SK-N-SH (cell line): ENCODE measurements around the gene FREY1. TPM values are rescaled to one million over a fixed set of nuclear protein-coding genes. Genes with fewer than 3 reads are reported as not detected.

Source experiments
- CTCF ChIA-PET: fragments of 300-600, 350-600 bp; formaldehyde crosslinking; extraction: SDS; loops from one replicate; lab custom pipeline; 2021; lab: Yijun Ruan, JAX
- POLR2A ChIA-PET: fragments of 350-600 bp; sonication (Branson Sonifier 250); formaldehyde crosslinking; extraction: SDS; loops from one replicate; lab custom pipeline; 2020; ENCODE audit warnings: antibody characterized with exemption, inconsistent platforms; lab: Yijun Ruan, JAX
- DNase-seq: peaks from one replicate; pipeline ENCODE4 v3.0.0; 2012
- H2AFZ ChIP-seq: fragments of 200-600 bp; sonication (generic); 2 replicates; pipeline ENCODE4 v1.8.1; 2016; ENCODE audit warnings: antibody characterized with exemption, mild to moderate bottlenecking, low read depth
- H3F3A ChIP-seq: fragments of 200-600 bp; sonication (generic); replicated peaks from 2 replicates; pipeline ENCODE3; 2016; ENCODE audit warnings: antibody characterized with exemption, mild to moderate bottlenecking; ENCODE audit not compliant: insufficient read depth
- H3K27ac ChIP-seq, 2 experiments: fragments of 200-500 bp in 1 of 2; fragments of 200-600 bp in 1 of 2; sonication (Bioruptor generic) in 1 of 2; sonication (generic), shearing (Covaris generic) in 1 of 2; 2 replicates each; pipeline versions ENCODE4 v1.5.1 to v1.6.1; 2014 to 2016; ENCODE audit warnings: low read depth in 2 of 2, inconsistent platforms in 1 of 2, low read length in 1 of 2, mild to moderate bottlenecking in 1 of 2, mixed read lengths in 1 of 2
- H3K27me3 ChIP-seq: fragments of 200-600 bp; sonication (generic), shearing (Covaris generic); 2 replicates; pipeline ENCODE4 v1.6.1; 2016; ENCODE audit warnings: mixed run types; ENCODE audit not compliant: insufficient read depth
- H3K36me3 ChIP-seq, 2 experiments: fragments of 200-500 bp in 1 of 2; fragments of 200-600 bp in 1 of 2; sonication (Bioruptor generic) in 1 of 2; sonication (generic) in 1 of 2; replicated peaks in 1 of 2; 2 replicates each; pipeline versions ENCODE3 to v1.5.1; 2014 to 2016; ENCODE audit warnings: low read length in 1 of 2, mild to moderate bottlenecking in 1 of 2; ENCODE audit not compliant: insufficient read depth in 2 of 2, control insufficient read depth in 1 of 2
- H3K4me1 ChIP-seq, 2 experiments: fragments of 200-500 bp in 1 of 2; fragments of 200-600 bp in 1 of 2; sonication (Bioruptor generic) in 1 of 2; sonication (generic), shearing (Covaris generic) in 1 of 2; 2 replicates each; pipeline versions ENCODE4 v1.5.1 to v1.6.1; 2014 to 2016; ENCODE audit warnings: low read depth in 1 of 2, low read length in 1 of 2, mixed run types in 1 of 2; ENCODE audit not compliant: insufficient read depth in 2 of 2, control insufficient read depth in 1 of 2
- H3K4me2 ChIP-seq: fragments of 200-600 bp; sonication (generic), shearing (Covaris generic); 2 replicates; pipeline ENCODE4 v1.6.1; 2017; ENCODE audit warnings: mixed run types
- H3K4me3 ChIP-seq, 2 experiments: fragments of 200-500 bp in 1 of 2; fragments of 200-600 bp in 1 of 2; sonication (Bioruptor generic) in 1 of 2; sonication (generic), shearing (Covaris generic) in 1 of 2; 2 replicates each; pipeline versions ENCODE4 v1.5.1 to v1.8.1; 2014 to 2016; ENCODE audit warnings: low read depth in 2 of 2, inconsistent platforms in 1 of 2, low read length in 1 of 2, mild to moderate bottlenecking in 1 of 2, mixed read lengths in 1 of 2, moderate library complexity in 1 of 2
- H3K79me2 ChIP-seq: fragments of 200-600 bp; sonication (generic); 2 replicates; pipeline ENCODE4 v1.8.1; 2017; ENCODE audit warnings: mild to moderate bottlenecking; ENCODE audit not compliant: insufficient read depth
- H3K9ac ChIP-seq: fragments of 200-600 bp; sonication (generic); 2 replicates; pipeline ENCODE4 v1.6.1; 2017; ENCODE audit warnings: mixed run types
- H3K9me2 ChIP-seq: fragments of 200-600 bp; sonication (generic); 2 replicates; pipeline ENCODE4 v1.6.1; 2017; ENCODE audit warnings: mixed run types
- H3K9me3 ChIP-seq: fragments of 200-600 bp; sonication (generic); 2 replicates; pipeline ENCODE4 v1.6.1; 2017; ENCODE audit warnings: mixed run types, mild to moderate bottlenecking, moderate library complexity
- H4K20me1 ChIP-seq: fragments of 200-600 bp; sonication (generic); 2 replicates; pipeline ENCODE4 v1.6.1; 2017; ENCODE audit warnings: mild to moderate bottlenecking, mixed run types; ENCODE audit not compliant: insufficient read depth
- FOXJ3 ChIP-seq: sonication (generic); formaldehyde crosslinking; IDR thresholded peaks from 2 replicates; pipeline ENCODE4 v1.5.1; 2020; ENCODE audit warnings: mild to moderate bottlenecking, missing genetic modification reagents
- GABPA ChIP-seq: IDR thresholded peaks from 2 replicates; pipeline ENCODE4 v1.4.0; 2012; ENCODE audit warnings: low read depth, mild to moderate bottlenecking
- GATA2 ChIP-seq: sonication (generic); formaldehyde crosslinking; IDR thresholded peaks from 2 replicates; pipeline ENCODE4 v1.5.0; 2020; ENCODE audit warnings: mild to moderate bottlenecking, missing genetic modification reagents
- JUND ChIP-seq: IDR thresholded peaks from 2 replicates; pipeline ENCODE4 v1.4.0; 2012
- MEF2A ChIP-seq: IDR thresholded peaks from 2 replicates; pipeline ENCODE4 v1.4.0; 2012; ENCODE audit warnings: low read depth, borderline replicate concordance
- RAD21 ChIP-seq: IDR thresholded peaks from 2 replicates; pipeline ENCODE4 v1.6.1; 2012; ENCODE audit warnings: mild to moderate bottlenecking, low read length
- RCOR1 ChIP-seq: fragments of 150-350 bp; IDR thresholded peaks from 2 replicates; pipeline ENCODE4 v1.6.1; 2017; ENCODE audit warnings: antibody characterized with exemption, low read length
- RFX5 ChIP-seq: IDR thresholded peaks from 2 replicates; pipeline ENCODE4 v1.6.1; 2012; ENCODE audit warnings: mild to moderate bottlenecking, improper control_type of control experiment, low read length
- RXRA ChIP-seq: IDR thresholded peaks from 2 replicates; pipeline ENCODE4 v1.4.0; 2012; ENCODE audit warnings: low read depth, mild to moderate bottlenecking, borderline replicate concordance
- TCF12 ChIP-seq: IDR thresholded peaks from 2 replicates; pipeline ENCODE4 v1.4.0; 2012
- YY1 ChIP-seq: IDR thresholded peaks from 2 replicates; pipeline ENCODE4 v1.4.0; 2012; ENCODE audit warnings: low read depth, mild to moderate bottlenecking
- WGBS: methylation state at CpG from one replicate; pipeline ENCODE4 v1.1.6; 2017; ENCODE audit warnings: low lambda C conversion rate; 5-methylcytosine and 5-hydroxymethylcytosine counted together
- polyA plus RNA-seq, 3 experiments: library from polyadenylated mRNA; depleted of rRNA; stranded (reverse); fragments of >200 nt; gene quantifications; 2 replicates each; pipeline ENCODE4 v1.2.3, GENCODE V29; 2012
- TF ChIP-seq, protein P1 (sequence below): IDR thresholded peaks from 2 replicates; pipeline ENCODE4 v1.6.1; 2012; ENCODE audit warnings: mild to moderate bottlenecking, low read depth, low read length, moderate library complexity
- TF ChIP-seq, protein P2 (sequence below): IDR thresholded peaks from 2 replicates; pipeline ENCODE4 v1.4.0; 2012; ENCODE audit warnings: low read depth
- TF ChIP-seq, protein P3 (sequence below): IDR thresholded peaks from 2 replicates; pipeline ENCODE4 v1.4.0; 2012; ENCODE audit warnings: low read depth, borderline replicate concordance
- TF ChIP-seq, protein P4 (sequence below): fragments of 200-600 bp; sonication (generic); IDR thresholded peaks from 2 replicates; pipeline ENCODE4 v1.6.1; 2017; ENCODE audit warnings: antibody characterized with exemption, mild to moderate bottlenecking, moderate library complexity
- TF ChIP-seq, protein P5 (sequence below): fragments of 150-350 bp; IDR thresholded peaks from 2 replicates; pipeline ENCODE4 v1.6.1; 2017; ENCODE audit warnings: antibody characterized with exemption, low read length, low read depth, borderline replicate concordance

Gene FREY1
- polyA plus RNA-seq, 1 of the 3 experiments (the other 2 are of a cell fraction), result 0.30 TPM

DNA sequence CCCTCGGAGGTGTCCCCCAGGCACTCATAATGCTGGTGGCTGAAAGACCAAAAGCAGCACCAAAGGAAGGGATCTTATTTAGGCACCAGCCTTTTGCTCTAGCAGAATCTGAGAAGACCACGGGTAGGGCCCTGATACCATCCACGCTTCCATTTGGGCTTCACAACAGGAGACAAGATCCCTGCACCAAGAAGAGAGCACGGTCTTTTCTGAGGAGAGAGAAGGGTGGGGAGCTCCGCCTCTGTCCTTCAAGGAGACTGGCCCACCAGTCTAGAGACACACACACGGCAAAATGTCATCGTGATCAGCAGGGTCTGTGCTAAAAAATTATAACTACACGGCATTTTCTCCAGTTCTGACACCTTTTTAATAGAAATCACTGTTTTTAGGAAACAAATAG lies 25.1 kb upstream of the FREY1 start:
- H3K4me3 ChIP-seq, result no peak overlapping the region
- H3K79me2 ChIP-seq, result no peaks in the 10 kb centered on the region
- no peaks in the 10 kb centered on the region for H3K9me3 ChIP-seq
- H3K27ac ChIP-seq, result no peak overlapping the region
- no peak overlapping the region for H3K9ac ChIP-seq
- POLR2A ChIA-PET, result no interaction called here
- CTCF ChIA-PET, result interaction anchor here (0.6 to 1.3 kb wide), 3 partner anchors 59 to 74 kb away, joined by 3 to 5 read pairs (median 5); no protein-coding TSS in a partner anchor
- H2AFZ ChIP-seq, result no peak overlapping the region
- no peak for DNase-seq
- no peak overlapping the region for H3K4me2 ChIP-seq
- WGBS, result 93% methylated on average over 8 of the region's 8 CpGs
- H3F3A ChIP-seq, result no peaks in the 10 kb centered on the region
- no peaks in the 10 kb centered on the region for H4K20me1 ChIP-seq
- H3K27me3 ChIP-seq, result no peaks in the 10 kb centered on the region
- H3K4me1 ChIP-seq, result peaks cover 0 to 5% of the 10 kb centered on the region in 2 experiments; a peak in 1 of 4 replicates
- TF ChIP-seq GATA2 (CRISPR knock-in tag) (no peak), FOXJ3 (CRISPR knock-in tag) (no peak), JUND (no peak), RAD21 (no peak)
- TF ChIP-seq, protein P1, sequence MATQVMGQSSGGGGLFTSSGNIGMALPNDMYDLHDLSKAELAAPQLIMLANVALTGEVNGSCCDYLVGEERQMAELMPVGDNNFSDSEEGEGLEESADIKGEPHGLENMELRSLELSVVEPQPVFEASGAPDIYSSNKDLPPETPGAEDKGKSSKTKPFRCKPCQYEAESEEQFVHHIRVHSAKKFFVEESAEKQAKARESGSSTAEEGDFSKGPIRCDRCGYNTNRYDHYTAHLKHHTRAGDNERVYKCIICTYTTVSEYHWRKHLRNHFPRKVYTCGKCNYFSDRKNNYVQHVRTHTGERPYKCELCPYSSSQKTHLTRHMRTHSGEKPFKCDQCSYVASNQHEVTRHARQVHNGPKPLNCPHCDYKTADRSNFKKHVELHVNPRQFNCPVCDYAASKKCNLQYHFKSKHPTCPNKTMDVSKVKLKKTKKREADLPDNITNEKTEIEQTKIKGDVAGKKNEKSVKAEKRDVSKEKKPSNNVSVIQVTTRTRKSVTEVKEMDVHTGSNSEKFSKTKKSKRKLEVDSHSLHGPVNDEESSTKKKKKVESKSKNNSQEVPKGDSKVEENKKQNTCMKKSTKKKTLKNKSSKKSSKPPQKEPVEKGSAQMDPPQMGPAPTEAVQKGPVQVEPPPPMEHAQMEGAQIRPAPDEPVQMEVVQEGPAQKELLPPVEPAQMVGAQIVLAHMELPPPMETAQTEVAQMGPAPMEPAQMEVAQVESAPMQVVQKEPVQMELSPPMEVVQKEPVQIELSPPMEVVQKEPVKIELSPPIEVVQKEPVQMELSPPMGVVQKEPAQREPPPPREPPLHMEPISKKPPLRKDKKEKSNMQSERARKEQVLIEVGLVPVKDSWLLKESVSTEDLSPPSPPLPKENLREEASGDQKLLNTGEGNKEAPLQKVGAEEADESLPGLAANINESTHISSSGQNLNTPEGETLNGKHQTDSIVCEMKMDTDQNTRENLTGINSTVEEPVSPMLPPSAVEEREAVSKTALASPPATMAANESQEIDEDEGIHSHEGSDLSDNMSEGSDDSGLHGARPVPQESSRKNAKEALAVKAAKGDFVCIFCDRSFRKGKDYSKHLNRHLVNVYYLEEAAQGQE, result no peak
- peaks cover 14 to 42% of the 10 kb centered on the region in 2 experiments for H3K36me3 ChIP-seq
- H3K9me2 ChIP-seq, result no peaks in the 10 kb centered on the region

DNA sequence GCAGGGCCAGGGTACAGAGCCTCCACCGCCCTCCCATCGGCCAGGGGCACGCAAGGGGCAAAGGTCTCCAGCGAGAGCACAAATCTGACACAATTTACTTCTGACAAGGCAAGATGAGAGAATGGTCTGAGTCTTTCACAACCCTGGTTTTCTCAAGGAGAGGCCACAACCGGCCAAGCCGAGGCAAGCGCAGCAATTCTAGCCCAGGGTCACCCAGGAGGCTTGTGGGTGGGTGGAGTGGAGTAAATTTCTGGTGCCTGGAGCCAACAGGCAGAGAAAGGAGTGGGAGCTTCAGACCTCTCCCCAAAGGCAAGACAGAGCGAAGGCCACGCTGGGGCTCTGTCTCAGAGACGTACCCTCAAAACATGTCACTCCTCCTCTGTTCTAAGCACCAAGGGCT lies 24.7 kb upstream of the FREY1 start:
- ChIA-PET POLR2A (no interaction called here), CTCF (interaction anchor here (1.3 kb wide), 1 partner anchor 58 kb away, joined by 5 read pairs; no protein-coding TSS in a partner anchor)
- Histone ChIP-seq H3F3A (no peaks in the 10 kb centered on the region), H3K4me2 (no peak overlapping the region), H4K20me1 (no peaks in the 10 kb centered on the region), H3K9me2 (no peaks in the 10 kb centered on the region), H2AFZ (no peak overlapping the region), H3K79me2 (no peaks in the 10 kb centered on the region), H3K4me1 (peaks cover 0 to 5% of the 10 kb centered on the region in 2 experiments; a peak in 1 of 4 replicates), H3K27ac (no peak overlapping the region), H3K9me3 (no peaks in the 10 kb centered on the region), H3K9ac (no peak overlapping the region), H3K4me3 (no peak overlapping the region), H3K36me3 (peaks cover 14 to 37% of the 10 kb centered on the region in 2 experiments), H3K27me3 (no peaks in the 10 kb centered on the region)
- no peak for DNase-seq
- WGBS, result 100% methylated on average over 10 of the region's 10 CpGs
- TF ChIP-seq, protein P2, sequence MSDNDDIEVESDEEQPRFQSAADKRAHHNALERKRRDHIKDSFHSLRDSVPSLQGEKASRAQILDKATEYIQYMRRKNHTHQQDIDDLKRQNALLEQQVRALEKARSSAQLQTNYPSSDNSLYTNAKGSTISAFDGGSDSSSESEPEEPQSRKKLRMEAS, result no peak
- TF ChIP-seq, protein P3, sequence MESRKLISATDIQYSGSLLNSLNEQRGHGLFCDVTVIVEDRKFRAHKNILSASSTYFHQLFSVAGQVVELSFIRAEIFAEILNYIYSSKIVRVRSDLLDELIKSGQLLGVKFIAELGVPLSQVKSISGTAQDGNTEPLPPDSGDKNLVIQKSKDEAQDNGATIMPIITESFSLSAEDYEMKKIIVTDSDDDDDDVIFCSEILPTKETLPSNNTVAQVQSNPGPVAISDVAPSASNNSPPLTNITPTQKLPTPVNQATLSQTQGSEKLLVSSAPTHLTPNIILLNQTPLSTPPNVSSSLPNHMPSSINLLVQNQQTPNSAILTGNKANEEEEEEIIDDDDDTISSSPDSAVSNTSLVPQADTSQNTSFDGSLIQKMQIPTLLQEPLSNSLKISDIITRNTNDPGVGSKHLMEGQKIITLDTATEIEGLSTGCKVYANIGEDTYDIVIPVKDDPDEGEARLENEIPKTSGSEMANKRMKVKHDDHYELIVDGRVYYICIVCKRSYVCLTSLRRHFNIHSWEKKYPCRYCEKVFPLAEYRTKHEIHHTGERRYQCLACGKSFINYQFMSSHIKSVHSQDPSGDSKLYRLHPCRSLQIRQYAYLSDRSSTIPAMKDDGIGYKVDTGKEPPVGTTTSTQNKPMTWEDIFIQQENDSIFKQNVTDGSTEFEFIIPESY, result no peak
- TF ChIP-seq RCOR1 (no peak), YY1 (no peak), MEF2A (no peak), RFX5 (no peak), TCF12 (no peak), GABPA (no peak), RXRA (no peak)
- TF ChIP-seq, protein P4, sequence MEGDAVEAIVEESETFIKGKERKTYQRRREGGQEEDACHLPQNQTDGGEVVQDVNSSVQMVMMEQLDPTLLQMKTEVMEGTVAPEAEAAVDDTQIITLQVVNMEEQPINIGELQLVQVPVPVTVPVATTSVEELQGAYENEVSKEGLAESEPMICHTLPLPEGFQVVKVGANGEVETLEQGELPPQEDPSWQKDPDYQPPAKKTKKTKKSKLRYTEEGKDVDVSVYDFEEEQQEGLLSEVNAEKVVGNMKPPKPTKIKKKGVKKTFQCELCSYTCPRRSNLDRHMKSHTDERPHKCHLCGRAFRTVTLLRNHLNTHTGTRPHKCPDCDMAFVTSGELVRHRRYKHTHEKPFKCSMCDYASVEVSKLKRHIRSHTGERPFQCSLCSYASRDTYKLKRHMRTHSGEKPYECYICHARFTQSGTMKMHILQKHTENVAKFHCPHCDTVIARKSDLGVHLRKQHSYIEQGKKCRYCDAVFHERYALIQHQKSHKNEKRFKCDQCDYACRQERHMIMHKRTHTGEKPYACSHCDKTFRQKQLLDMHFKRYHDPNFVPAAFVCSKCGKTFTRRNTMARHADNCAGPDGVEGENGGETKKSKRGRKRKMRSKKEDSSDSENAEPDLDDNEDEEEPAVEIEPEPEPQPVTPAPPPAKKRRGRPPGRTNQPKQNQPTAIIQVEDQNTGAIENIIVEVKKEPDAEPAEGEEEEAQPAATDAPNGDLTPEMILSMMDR, result no peak
- TF ChIP-seq, protein P5, sequence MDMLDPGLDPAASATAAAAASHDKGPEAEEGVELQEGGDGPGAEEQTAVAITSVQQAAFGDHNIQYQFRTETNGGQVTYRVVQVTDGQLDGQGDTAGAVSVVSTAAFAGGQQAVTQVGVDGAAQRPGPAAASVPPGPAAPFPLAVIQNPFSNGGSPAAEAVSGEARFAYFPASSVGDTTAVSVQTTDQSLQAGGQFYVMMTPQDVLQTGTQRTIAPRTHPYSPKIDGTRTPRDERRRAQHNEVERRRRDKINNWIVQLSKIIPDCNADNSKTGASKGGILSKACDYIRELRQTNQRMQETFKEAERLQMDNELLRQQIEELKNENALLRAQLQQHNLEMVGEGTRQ, result no peak
